Caco-2 (cell line): ENCODE results near the gene FLT1. TPM values are rescaled to one million over a fixed set of nuclear protein-coding genes. Genes with fewer than 3 reads are reported as not detected.

Experiments used
- BruUV-seq: library from RNA; stranded (reverse); fragments of 400-500 nt; replicated peaks from 2 replicates; lab custom pipeline; 2021; lab: Mats Ljungman, UMichigan
- CTCF ChIA-PET: fragments of 300-600 bp; sonication (Branson Sonifier 250); formaldehyde crosslinking; loops from one replicate; lab custom pipeline; 2022; ENCODE audit warnings: antibody characterized with exemption; lab: Charles Lee
- POLR2A ChIA-PET: fragments of 300-600 bp; sonication (Branson Sonifier 250); formaldehyde crosslinking; loops from one replicate; lab custom pipeline; 2022; ENCODE audit warnings: antibody characterized with exemption; lab: Charles Lee
- DNase-seq, 2 experiments: peaks; one replicate each; pipeline versions ENCODE4 v3.0.0 to v3.0.0-alpha.2; 2020 to 2022
- H3K27me3 ChIP-seq: replicated peaks from 2 replicates; pipeline ENCODE4 v1.6.0; 2011; ENCODE audit warnings: low read length; ENCODE audit not compliant: control insufficient read depth, insufficient read depth
- H3K36me3 ChIP-seq: 2 replicates; pipeline ENCODE4 v1.5.1; 2011; ENCODE audit warnings: low read length; ENCODE audit not compliant: control insufficient read depth, insufficient read depth
- H3K4me1 ChIP-seq: fragments of 250-450 bp; sonication (Bioruptor Pico); 2 replicates; pipeline ENCODE4 v1.5.1; 2020; ENCODE audit warnings: mild to moderate bottlenecking
- H3K4me3 ChIP-seq: 2 replicates; pipeline ENCODE4 v1.5.1; 2011; ENCODE audit warnings: low read depth, mild to moderate bottlenecking, control low read depth, low read length
- H3K9me3 ChIP-seq: fragments of 250-450 bp; sonication (Bioruptor Pico); 2 replicates; pipeline ENCODE4 v1.5.1; 2020; ENCODE audit warnings: mild to moderate bottlenecking, moderate library complexity
- H3K27ac Mint-ChIP-seq: one replicate; pipeline ENCODE4 v1.8.0; 2022; ENCODE audit warnings: mixed read lengths; ENCODE audit not compliant: unreplicated experiment
- H3K27me3 Mint-ChIP-seq: one replicate; pipeline ENCODE4 v1.8.0; 2022; ENCODE audit warnings: mixed read lengths; ENCODE audit not compliant: insufficient read depth, unreplicated experiment
- H3K36me3 Mint-ChIP-seq: one replicate; pipeline ENCODE4 v1.8.0; 2022; ENCODE audit warnings: mild to moderate bottlenecking, mixed read lengths; ENCODE audit not compliant: insufficient read depth, unreplicated experiment
- H3K4me1 Mint-ChIP-seq: one replicate; pipeline ENCODE4 v1.8.0; 2022; ENCODE audit warnings: low read depth, mixed read lengths; ENCODE audit not compliant: unreplicated experiment
- H3K4me3 Mint-ChIP-seq: one replicate; pipeline ENCODE4 v1.8.0; 2022; ENCODE audit warnings: mild to moderate bottlenecking, moderate library complexity, mixed read lengths; ENCODE audit not compliant: unreplicated experiment
- H3K9me3 Mint-ChIP-seq: one replicate; pipeline ENCODE4 v1.8.0; 2022; ENCODE audit warnings: mixed read lengths; ENCODE audit not compliant: unreplicated experiment
- intact Hi-C: fragments of 100-400 bp; cut with micrococcal nuclease; formaldehyde crosslinking; loops from one replicate; pipeline ENCODE4 v1.10.0; 2022; ENCODE audit not compliant: unreplicated experiment
- total RNA-seq: library from RNA; stranded (reverse); gene quantifications from 2 replicates; pipeline ENCODE4 v1.2.3, GENCODE V29; 2022
- TF ChIP-seq, protein P1 (sequence below), 2 experiments: fragments of 200-600 bp in 1 of 2; IDR thresholded peaks; 1 replicate in 1 of 2; 2 replicates in 1 of 2; pipeline versions ENCODE4 v1.5.1 to v1.8.0; 2011 to 2022; ENCODE audit warnings: antibody characterized with exemption in 1 of 2, control low read depth in 1 of 2, inconsistent platforms in 1 of 2, low read depth in 1 of 2, low read length in 1 of 2, mild to moderate bottlenecking in 1 of 2, moderate library complexity in 1 of 2; ENCODE audit not compliant: insufficient read depth in 1 of 2, severe bottlenecking in 1 of 2, unreplicated experiment in 1 of 2

FLT1 gene
- total RNA-seq, 1 experiment from 2014 or later = 0.66 TPM

GRCh38 chr13:28541966-28542365, 47.0 kb upstream of the FLT1 start:
- TF ChIP-seq, protein P1, sequence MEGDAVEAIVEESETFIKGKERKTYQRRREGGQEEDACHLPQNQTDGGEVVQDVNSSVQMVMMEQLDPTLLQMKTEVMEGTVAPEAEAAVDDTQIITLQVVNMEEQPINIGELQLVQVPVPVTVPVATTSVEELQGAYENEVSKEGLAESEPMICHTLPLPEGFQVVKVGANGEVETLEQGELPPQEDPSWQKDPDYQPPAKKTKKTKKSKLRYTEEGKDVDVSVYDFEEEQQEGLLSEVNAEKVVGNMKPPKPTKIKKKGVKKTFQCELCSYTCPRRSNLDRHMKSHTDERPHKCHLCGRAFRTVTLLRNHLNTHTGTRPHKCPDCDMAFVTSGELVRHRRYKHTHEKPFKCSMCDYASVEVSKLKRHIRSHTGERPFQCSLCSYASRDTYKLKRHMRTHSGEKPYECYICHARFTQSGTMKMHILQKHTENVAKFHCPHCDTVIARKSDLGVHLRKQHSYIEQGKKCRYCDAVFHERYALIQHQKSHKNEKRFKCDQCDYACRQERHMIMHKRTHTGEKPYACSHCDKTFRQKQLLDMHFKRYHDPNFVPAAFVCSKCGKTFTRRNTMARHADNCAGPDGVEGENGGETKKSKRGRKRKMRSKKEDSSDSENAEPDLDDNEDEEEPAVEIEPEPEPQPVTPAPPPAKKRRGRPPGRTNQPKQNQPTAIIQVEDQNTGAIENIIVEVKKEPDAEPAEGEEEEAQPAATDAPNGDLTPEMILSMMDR (IDR thresholded peaks at IDR 0.05; ENCODE audit: insufficient read depth in 1 of 2, low read depth in 1 of 2, low read length in 1 of 2, severe bottlenecking in 1 of 2, unreplicated experiment in 1 of 2) = no peak
- peaks cover 16% of the 10 kb centered on the region for H3K9me3 ChIP-seq
- POLR2A ChIA-PET = no interaction called here
- intact Hi-C loops = loop anchor here (10.0 kb wide), 1 partner anchor 1587 kb away; no protein-coding TSS in a partner anchor
- H3K27me3 Mint-ChIP-seq = no peaks in the 10 kb centered on the region
- H3K9me3 Mint-ChIP-seq = peaks cover 48% of the 10 kb centered on the region
- peaks cover 17% of the 10 kb centered on the region for H3K4me1 ChIP-seq
- H3K36me3 ChIP-seq = no peaks in the 10 kb centered on the region
- CTCF ChIA-PET = no interaction called here
- BruUV-seq = no TSS peak
- H3K4me3 ChIP-seq = no peak overlapping the region
- peaks cover 22% of the 10 kb centered on the region for H3K36me3 Mint-ChIP-seq
- no peak for DNase-seq
- H3K4me3 Mint-ChIP-seq = no peak overlapping the region
- peaks cover 30% of the 10 kb centered on the region for H3K4me1 Mint-ChIP-seq
- H3K27ac Mint-ChIP-seq = no peak overlapping the region
- H3K27me3 ChIP-seq = no peaks in the 10 kb centered on the region

DNA sequence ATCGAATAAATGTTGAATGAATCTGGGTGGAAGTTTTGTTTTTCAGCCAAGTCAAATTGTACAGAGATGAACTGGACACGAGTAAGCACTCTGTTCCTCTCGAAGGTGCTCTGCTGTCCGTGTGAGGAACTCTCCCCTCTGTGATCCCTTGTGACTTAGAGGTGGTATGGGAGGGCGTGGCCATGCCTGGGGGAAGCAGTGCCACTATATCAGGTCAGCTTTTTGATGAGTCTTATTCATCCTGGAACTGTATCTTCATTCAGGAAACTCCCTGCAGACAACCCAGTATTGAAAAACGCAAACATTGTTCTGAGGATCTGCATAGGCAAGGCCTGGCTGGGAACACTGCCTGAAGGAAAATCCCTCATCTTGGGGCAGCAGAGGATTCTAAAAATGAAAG, 45.7 kb upstream of the FLT1 start:
- POLR2A ChIA-PET = no interaction called here
- TF ChIP-seq, protein P1 (IDR thresholded peaks at IDR 0.05; ENCODE audit: insufficient read depth in 1 of 2, low read depth in 1 of 2, low read length in 1 of 2, severe bottlenecking in 1 of 2, unreplicated experiment in 1 of 2) = no peak
- no peak overlapping the region for H3K27ac Mint-ChIP-seq
- Histone ChIP-seq H3K9me3 (peaks cover 22% of the 10 kb centered on the region), H3K27me3 (no peaks in the 10 kb centered on the region), H3K36me3 (no peaks in the 10 kb centered on the region), H3K4me1 (peaks cover 14% of the 10 kb centered on the region), H3K4me3 (no peak overlapping the region)
- BruUV-seq = no TSS peak
- no peaks in the 10 kb centered on the region for H3K27me3 Mint-ChIP-seq
- peaks cover 15% of the 10 kb centered on the region for H3K36me3 Mint-ChIP-seq
- peaks cover 50% of the 10 kb centered on the region for H3K9me3 Mint-ChIP-seq
- intact Hi-C loops = loop anchor here (10.0 kb wide), 1 partner anchor 1586 kb away; no protein-coding TSS in a partner anchor
- no peak overlapping the region for H3K4me3 Mint-ChIP-seq
- CTCF ChIA-PET = no interaction called here
- no peak for DNase-seq
- H3K4me1 Mint-ChIP-seq = peaks cover 26% of the 10 kb centered on the region

GRCh38 chr13:28539625-28540286, 44.8 kb upstream of the FLT1 start:
- Histone ChIP-seq H3K27me3 (no peaks in the 10 kb centered on the region), H3K4me1 (peaks cover 6% of the 10 kb centered on the region), H3K4me3 (no peak overlapping the region), H3K9me3 (peaks cover 24% of the 10 kb centered on the region), H3K36me3 (no peaks in the 10 kb centered on the region)
- no TSS peak for BruUV-seq
- Mint-ChIP-seq H3K27ac (no peak overlapping the region), H3K4me3 (no peak overlapping the region), H3K4me1 (peaks cover 19% of the 10 kb centered on the region), H3K36me3 (peaks cover 7% of the 10 kb centered on the region), H3K27me3 (no peaks in the 10 kb centered on the region), H3K9me3 (peaks cover 44% of the 10 kb centered on the region)
- DNase-seq = no peak
- ChIA-PET CTCF (no interaction called here), POLR2A (no interaction called here)
- TF ChIP-seq, protein P1 (IDR thresholded peaks at IDR 0.05; ENCODE audit: insufficient read depth in 1 of 2, low read depth in 1 of 2, low read length in 1 of 2, severe bottlenecking in 1 of 2, unreplicated experiment in 1 of 2) = no peak
- intact Hi-C loops = loop anchor here (10.0 kb wide), 1 partner anchor 1585 kb away; no protein-coding TSS in a partner anchor
